IMR-90 (cell line): ENCODE results near the gene AMIGO1.

ENCODE experiments used
- BHLHE40 ChIP-seq: fragments of 150-350 bp; IDR thresholded peaks from 2 replicates; pipeline ENCODE4 v1.6.1; 2016; ENCODE audit warnings: mild to moderate bottlenecking, low read depth, low read length
- CEBPB ChIP-seq: IDR thresholded peaks from 2 replicates; pipeline ENCODE4 v1.6.1; 2012; ENCODE audit warnings: low read depth, low read length, improper control_type of control experiment
- CHD1 ChIP-seq: IDR thresholded peaks from 2 replicates; pipeline ENCODE4 v1.6.1; 2012; ENCODE audit warnings: low read depth, low read length, improper control_type of control experiment
- CTCF ChIP-seq: conservative IDR thresholded peaks from 2 replicates; pipeline ENCODE4 v1.5.1; 2012; ENCODE audit warnings: mild to moderate bottlenecking, low read depth, low read length, improper control_type of control experiment
- MAFK ChIP-seq: IDR thresholded peaks from 2 replicates; pipeline ENCODE4 v1.6.1; 2012; ENCODE audit warnings: low read depth, low read length, improper control_type of control experiment
- MXI1 ChIP-seq: IDR thresholded peaks from 2 replicates; pipeline ENCODE4 v1.6.1; 2012; ENCODE audit warnings: low read depth, mild to moderate bottlenecking, low read length, moderate library complexity, borderline replicate concordance
- NFE2L2 ChIP-seq: fragments of 150-350 bp; IDR thresholded peaks from 2 replicates; pipeline ENCODE4 v1.6.1; 2016; ENCODE audit warnings: low read depth, mild to moderate bottlenecking, low read length
- POLR2A ChIP-seq: IDR thresholded peaks from 2 replicates; pipeline ENCODE4 v1.6.1; 2012; ENCODE audit warnings: mild to moderate bottlenecking, low read depth, low read length
- RAD21 ChIP-seq: IDR thresholded peaks from 2 replicates; pipeline ENCODE4 v1.6.1; 2012; ENCODE audit warnings: low read length, improper control_type of control experiment
- RCOR1 ChIP-seq: IDR thresholded peaks from 2 replicates; pipeline ENCODE4 v1.6.1; 2012; ENCODE audit warnings: mild to moderate bottlenecking, low read length, improper control_type of control experiment; ENCODE audit not compliant: insufficient replicate concordance
- SMC3 ChIP-seq: fragments of 150-350 bp; IDR thresholded peaks from 2 replicates; pipeline ENCODE4 v1.6.1; 2016; ENCODE audit warnings: low read depth, mild to moderate bottlenecking, antibody characterized with exemption, low read length, moderate library complexity
- USF2 ChIP-seq: fragments of 150-350 bp; IDR thresholded peaks from 2 replicates; pipeline ENCODE4 v1.6.1; 2017; ENCODE audit warnings: mild to moderate bottlenecking, antibody characterized with exemption, low read length, low read depth

GRCh38 chr1:109497449-109498160 lies 11.9 kb downstream of the AMIGO1 start:
- TF ChIP-seq CTCF (no peak), CEBPB (no peak), POLR2A (no peak), CHD1 (no peak), RAD21 (no peak), NFE2L2 (no peak), SMC3 (no peak), MXI1 (no peak), BHLHE40 (no peak), RCOR1 (no peak), USF2 (no peak), MAFK (no peak)
